Measurements from ENCODE around the gene PCSK9.
"Not testable (repeated sequence)": the region's sequence is repeated elsewhere in the genome, so short reads cannot be mapped to it uniquely, and the experiment has no call there.

Gene PCSK9

GRCh38 chr1:55010194-55010886, 29.0 kb upstream of the PCSK9 start:
- no peak for DNase-seq (ENCODE audit: low read depth, low spot score)

DNA sequence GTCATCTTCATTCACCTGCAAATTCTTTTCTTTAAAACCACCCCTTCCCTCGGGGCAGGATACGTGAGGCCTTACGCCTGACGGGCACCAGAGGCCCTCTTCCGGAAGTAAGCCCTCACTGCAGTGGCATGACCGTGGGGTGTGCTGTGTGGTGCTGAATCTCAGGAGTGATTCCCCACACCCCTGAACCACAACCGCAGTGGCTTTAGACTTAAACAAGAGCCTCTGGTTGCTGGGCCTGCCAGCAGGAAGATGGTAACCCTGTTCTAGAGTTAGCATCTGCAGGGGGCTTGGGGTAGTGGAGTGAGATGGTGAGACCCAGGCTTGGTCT, 28.5 kb upstream of the PCSK9 start:
- DNase-seq (ENCODE audit: low read depth, low spot score): no peak

- DNase-seq (ENCODE audit: low read depth, low spot score): no peak
Observed at GRCh38 chr1:55012661-55013060, 26.7 kb upstream of the PCSK9 start.

DNA sequence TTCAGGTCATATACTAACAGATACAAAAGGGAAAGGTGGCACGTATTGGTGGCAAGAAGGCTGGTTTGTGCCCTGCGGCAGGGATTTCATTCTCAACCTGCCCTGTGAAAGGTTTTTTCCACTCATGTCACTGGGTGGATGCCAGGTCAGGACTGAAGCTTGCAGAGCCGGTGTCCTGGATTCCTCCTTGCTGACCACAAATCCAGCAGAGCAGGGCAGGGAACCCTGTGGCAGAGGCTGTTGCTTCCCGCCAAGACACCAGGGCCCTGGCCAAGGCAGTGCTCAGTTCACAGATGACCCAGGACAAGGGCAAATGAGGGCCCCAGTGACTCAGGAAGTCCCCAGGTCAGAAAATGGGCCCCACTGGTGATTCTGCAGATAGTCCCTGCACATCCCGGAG, 24.2 kb upstream of the PCSK9 start:
- DNase-seq (ENCODE audit: low read depth, low spot score): no peak

DNA sequence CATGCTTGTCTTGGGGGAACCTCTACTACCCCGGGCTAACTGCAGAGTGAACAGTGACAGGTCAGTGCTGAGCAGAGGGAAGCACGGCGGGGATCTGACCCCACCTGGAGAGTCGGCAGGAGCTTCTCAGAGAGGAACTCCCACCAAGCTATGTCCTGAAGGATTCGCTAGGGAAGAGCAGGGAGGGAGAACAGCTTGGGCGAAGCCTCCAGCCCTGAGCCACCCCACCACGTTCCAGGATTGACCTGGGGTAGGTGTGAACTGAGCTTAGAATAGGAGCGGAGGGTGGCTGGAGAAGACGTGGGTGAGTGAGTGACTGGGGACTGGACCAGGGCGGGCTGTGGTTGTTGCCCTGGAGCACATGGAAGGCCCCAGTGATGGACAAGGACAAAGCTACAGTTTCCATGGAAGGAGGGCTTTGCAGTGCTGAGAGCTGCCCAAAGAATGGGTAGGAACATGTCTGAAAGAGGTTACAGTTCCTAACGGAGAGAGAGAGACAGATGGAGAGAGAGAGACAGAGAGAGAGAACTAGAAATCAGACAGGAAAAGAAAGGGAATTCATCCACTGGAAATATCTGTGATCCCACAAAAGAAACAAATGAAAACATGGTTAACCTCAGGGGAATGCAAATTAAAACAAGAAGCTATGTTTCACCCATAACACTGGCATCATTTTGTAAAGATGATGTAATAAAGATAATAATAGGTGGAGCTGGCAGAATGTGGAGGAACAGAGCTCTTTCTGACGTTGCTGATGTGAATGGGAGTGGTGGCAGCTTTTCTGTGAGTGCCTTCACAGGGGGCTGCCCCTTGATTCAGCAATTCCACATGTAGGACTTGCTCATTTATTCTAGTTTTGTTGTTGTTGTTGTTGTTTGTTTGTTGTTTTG, 23.4 kb upstream of the PCSK9 start:
- no peak for DNase-seq (ENCODE audit: low read depth, low spot score)

DNA sequence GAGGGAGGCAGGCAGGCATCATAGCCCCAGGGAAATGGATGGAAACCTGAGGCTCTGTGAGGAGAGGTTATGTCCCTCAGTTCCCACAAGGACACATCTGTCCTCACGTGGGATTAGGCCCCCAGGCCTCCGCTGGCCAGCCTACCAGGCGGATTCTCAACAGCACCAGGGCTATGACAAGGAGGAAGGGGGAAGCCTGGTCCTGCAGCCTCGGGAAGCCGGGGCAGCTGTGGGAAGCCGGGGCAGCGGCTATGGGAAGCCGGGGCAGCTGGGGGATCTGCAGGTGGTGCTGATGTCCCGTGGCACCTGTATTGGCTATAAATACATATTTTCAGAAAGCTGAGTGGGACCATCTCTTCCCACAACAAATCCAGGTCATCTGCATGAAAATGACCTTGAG, 21.0 kb upstream of the PCSK9 start:
- DNase-seq (ENCODE audit: low read depth, low spot score): no peak

GRCh38 chr1:55021942-55022546, 17.3 kb upstream of the PCSK9 start:
- peak; percentile 65 for DNase-seq (ENCODE audit: low read depth, low spot score)

- not testable (repeated sequence) for DNase-seq (ENCODE audit: low read depth, low spot score)
Observed at GRCh38 chr1:55024163-55024562, 15.2 kb upstream of the PCSK9 start.

DNA sequence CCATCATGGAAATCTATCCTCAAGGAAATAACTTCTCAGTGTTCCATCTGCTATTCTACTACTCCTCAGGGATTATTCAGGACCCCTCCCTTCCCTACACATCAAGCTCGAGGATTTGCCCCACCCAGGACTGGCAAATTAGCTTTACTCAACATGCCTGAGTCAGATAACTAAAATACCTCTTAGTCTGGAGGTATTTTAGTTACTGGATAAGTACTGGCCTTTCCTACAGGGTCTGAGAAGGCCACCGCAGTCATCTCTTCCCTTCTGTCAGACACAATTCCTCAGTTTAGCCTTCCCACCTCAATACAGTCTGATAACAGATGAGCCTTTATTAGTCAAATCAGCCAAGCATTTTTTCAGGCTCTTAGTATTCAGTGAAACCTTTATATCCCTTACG, 12.7 kb upstream of the PCSK9 start:
- not testable (repeated sequence) for DNase-seq (ENCODE audit: low read depth, low spot score)

- not testable (repeated sequence) for DNase-seq (ENCODE audit: low read depth, low spot score)
Observed at GRCh38 chr1:55031098-55031497, 8.2 kb upstream of the PCSK9 start.

DNA sequence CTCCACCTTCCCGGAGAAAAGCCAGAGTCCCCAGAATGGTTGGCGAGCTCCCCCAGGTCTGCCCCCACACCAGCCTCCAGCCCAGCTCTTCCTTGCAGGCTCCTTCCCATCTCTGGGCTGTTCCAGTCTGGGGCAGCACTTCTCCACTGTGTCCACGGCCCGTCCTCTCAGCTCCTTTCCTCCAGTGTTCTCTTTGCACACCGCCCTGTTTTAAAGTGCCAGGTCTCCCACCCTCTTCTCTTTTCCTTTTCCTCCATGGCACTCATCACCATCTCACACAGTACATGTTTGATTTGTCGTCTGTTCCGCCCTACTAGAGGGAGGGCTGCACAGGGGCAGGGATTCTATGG, 6.1 kb upstream of the PCSK9 start:
- no peak for DNase-seq (ENCODE audit: low read depth, low spot score)

GRCh38 chr1:55034476-55035133, 4.7 kb upstream of the PCSK9 start:
- no peak for DNase-seq (ENCODE audit: low read depth, low spot score)

DNA sequence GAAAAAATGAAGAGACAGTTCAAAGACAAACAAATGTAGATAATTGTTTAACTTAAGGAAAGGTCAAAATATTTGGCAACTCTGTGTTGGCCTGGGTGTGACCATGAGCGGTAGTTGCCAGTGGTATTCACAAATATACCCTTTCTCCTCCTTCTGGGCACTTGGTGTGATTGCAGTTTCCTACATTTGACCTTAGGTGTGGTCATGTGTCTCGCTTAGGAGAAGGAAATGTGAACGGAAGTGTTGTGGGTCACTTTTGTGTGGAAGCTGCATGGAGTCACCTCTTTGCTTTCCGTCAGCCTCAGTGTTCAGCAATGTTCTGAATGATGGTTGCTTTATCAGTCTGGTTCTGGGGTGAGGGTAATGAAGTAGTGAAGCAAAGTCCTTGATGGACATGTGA, 3.4 kb upstream of the PCSK9 start:
- no peak for DNase-seq (ENCODE audit: low read depth, low spot score)

- DNase-seq (ENCODE audit: low read depth, low spot score): no peak
Observed at GRCh38 chr1:55037733-55038551, 1.4 kb upstream of the PCSK9 start.

- no peak for DNase-seq (ENCODE audit: low read depth, low spot score)
Observed at GRCh38 chr1:55038552-55038838, 853 bp upstream of the PCSK9 start.

GRCh38 chr1:55038974-55039341, 390 bp upstream of the PCSK9 start:
- no peak for DNase-seq (ENCODE audit: low read depth, low spot score)

GRCh38 chr1:55040083-55040932, 960 bp downstream of the PCSK9 start:
- no peak for DNase-seq (ENCODE audit: low read depth, low spot score)

DNA sequence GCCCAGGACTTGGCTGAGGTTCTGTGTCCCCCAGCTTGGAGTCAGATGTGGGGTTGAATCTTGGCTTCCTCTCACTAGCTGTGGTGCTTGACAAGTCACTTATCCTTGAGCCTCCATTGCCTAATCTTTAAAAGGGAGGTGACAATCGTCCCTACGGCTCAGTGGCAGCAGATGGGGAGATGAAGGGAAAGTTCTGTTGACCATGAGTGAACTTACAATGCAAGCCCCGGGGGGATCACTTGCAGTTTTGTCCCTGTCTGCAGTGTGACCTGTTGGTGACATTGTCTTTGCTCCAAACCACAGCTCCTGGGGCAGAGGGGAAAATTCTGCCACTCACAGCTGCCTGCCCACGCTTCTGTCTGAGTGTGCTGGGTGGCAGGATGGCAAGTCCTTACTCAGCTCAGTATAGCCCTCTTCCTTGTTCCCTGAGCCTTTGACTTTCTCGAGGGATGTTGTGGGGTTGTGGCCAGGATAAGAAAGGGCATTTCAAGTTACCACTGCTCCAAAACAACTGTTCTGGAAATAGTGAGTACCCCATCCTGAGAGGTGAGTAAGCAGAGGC, 1.7 kb downstream of the PCSK9 start:
- DNase-seq (ENCODE audit: low read depth, low spot score): no peak

DNA sequence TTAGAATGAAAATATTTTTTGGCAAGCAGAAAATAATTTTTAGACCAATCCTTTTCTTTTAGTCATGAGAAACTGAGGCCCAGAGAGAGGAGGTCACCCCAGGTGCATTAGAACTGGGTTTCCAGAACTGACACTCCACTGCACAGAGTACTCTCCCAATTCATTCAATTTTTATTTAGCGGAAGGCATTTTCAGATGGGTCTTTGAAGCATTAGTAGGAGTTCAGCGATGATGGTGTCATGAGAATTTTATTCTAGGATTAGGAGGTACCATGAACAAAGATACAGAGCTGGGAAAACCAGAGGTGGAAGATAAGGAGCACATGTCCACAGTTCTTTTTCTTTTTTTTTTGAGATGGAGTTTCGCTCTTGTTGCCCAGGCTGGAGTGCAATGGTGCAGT, 2.3 kb downstream of the PCSK9 start:
- DNase-seq (ENCODE audit: low read depth, low spot score): no peak

DNA sequence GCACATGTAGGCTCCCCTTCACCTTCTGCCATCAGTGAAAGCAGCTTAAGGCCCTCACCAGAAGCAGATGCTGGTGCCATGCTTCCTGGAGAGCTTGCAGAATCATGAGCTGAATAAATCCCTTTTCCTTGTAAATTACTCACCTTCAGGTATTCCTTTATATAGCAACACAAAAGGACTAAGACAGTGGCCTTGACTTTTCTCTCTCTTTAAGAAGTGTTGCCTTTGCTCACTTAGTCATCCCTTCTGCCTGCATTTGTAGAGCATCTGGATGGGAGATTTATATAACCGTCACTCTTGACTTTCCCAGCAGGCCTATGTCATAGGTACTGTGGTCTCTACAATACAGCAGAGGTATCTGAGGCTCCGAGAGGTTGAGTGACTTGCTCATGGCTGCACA, 3.7 kb downstream of the PCSK9 start:
- DNase-seq (ENCODE audit: low read depth, low spot score): no peak

GRCh38 chr1:55043726-55044125, 4.4 kb downstream of the PCSK9 start:
- DNase-seq (ENCODE audit: low read depth, low spot score): no peak
